HG03135 (cell line): ENCODE data around the gene CDC37.
A peak's percentile ranks its signal among the peaks of the same experiment; 100 is the strongest.
"Not testable (repeated sequence)": the region's sequence is repeated elsewhere in the genome, so short reads cannot be mapped to it uniquely, and the experiment has no call there.

Source experiments
- ATAC-seq: cut with Tn5 transposase; IDR thresholded peaks from one replicate; pipeline ENCODE4 v1.9.1; 2021; ENCODE audit warnings: mild to moderate bottlenecking, moderate library complexity; ENCODE audit not compliant: unreplicated experiment

Gene CDC37

GRCh38 chr19:10420444-10421239 lies 17.3 kb upstream of the CDC37 start, which contains the start of gene PDE4A:
TSS of gene PDE4A (plus strand) at chr19:10420538. CDS start at chr19:10420765, 227 bp downstream.
- ATAC-seq = no peak

GRCh38 chr19:10419646-10420443 lies 16.5 kb upstream of the CDC37 start:
- no peak for ATAC-seq

- ATAC-seq = no peak
Observed at GRCh38 chr19:10419200-10419645, 15.9 kb upstream of the CDC37 start.

- no peak for ATAC-seq
Observed at GRCh38 chr19:10418485-10419199, 15.3 kb upstream of the CDC37 start.

GRCh38 chr19:10418235-10418484 lies 14.8 kb upstream of the CDC37 start:
- no peak for ATAC-seq

GRCh38 chr19:10417541-10418234 lies 14.3 kb upstream of the CDC37 start:
- ATAC-seq = no peak

- ATAC-seq = peak; percentile 33
Observed at GRCh38 chr19:10416380-10417257, 13.3 kb upstream of the CDC37 start.

- ATAC-seq = no peak
Observed at GRCh38 chr19:10416083-10416379, 12.7 kb upstream of the CDC37 start.

GRCh38 chr19:10412257-10412977 lies 9.1 kb upstream of the CDC37 start:
- ATAC-seq = peak; percentile 56

- not testable (repeated sequence) for ATAC-seq
Observed at GRCh38 chr19:10411224-10411623, 7.9 kb upstream of the CDC37 start.

- no peak for ATAC-seq
Observed at GRCh38 chr19:10408511-10409283, 5.4 kb upstream of the CDC37 start.

GRCh38 chr19:10407096-10407495 lies 3.8 kb upstream of the CDC37 start:
- no peak for ATAC-seq

GRCh38 chr19:10406191-10406590 lies 2.8 kb upstream of the CDC37 start:
- ATAC-seq = no peak

GRCh38 chr19:10404888-10405820 lies 1.8 kb upstream of the CDC37 start:
- ATAC-seq = no peak

- ATAC-seq = no peak
Observed at GRCh38 chr19:10402441-10403038, 802 bp downstream of the CDC37 start.

GRCh38 chr19:10399878-10400277 lies 3.5 kb downstream of the CDC37 start:
- ATAC-seq = no peak

- not testable (repeated sequence) for ATAC-seq
Observed at GRCh38 chr19:10399340-10399739, 4.0 kb downstream of the CDC37 start.
